Mesenchymal stem cell (in vitro differentiated cells and primary cell): ENCODE results near the gene SLC35E1.

Source experiments
- DNase-seq: peaks from one replicate; pipeline ENCODE4 v3.0.0-alpha.2; 2013
- H2AFZ ChIP-seq: one replicate; pipeline ENCODE4 v1.6.1; 2013; ENCODE audit warnings: low read depth, mild to moderate bottlenecking, control low read depth, inconsistent platforms, low read length, moderate library complexity
- H2AK5ac ChIP-seq: 2 replicates; pipeline ENCODE4 v1.6.1; 2013; ENCODE audit warnings: low read length, moderate library complexity, mild to moderate bottlenecking, inconsistent platforms; ENCODE audit not compliant: severe bottlenecking
- H2BK120ac ChIP-seq: one replicate; pipeline ENCODE4 v1.6.1; 2013; ENCODE audit warnings: low read depth, mild to moderate bottlenecking, inconsistent platforms, low read length, moderate library complexity
- H2BK12ac ChIP-seq, 2 experiments: one replicate each; pipeline ENCODE4 v1.6.1; 2013; ENCODE audit warnings: inconsistent platforms in 2 of 2, low read length in 2 of 2, mild to moderate bottlenecking in 2 of 2, moderate library complexity in 2 of 2, control low read depth in 1 of 2
- H2BK15ac ChIP-seq: one replicate; pipeline ENCODE4 v1.6.1; 2013; ENCODE audit warnings: mild to moderate bottlenecking, low read depth, inconsistent platforms; ENCODE audit not compliant: poor library complexity, severe bottlenecking
- H2BK5ac ChIP-seq: 2 replicates; pipeline ENCODE4 v1.6.1; 2013; ENCODE audit warnings: low read depth, mild to moderate bottlenecking, low read length, control low read depth, inconsistent platforms; ENCODE audit not compliant: poor library complexity, severe bottlenecking
- H3K14ac ChIP-seq, 2 experiments: one replicate each; pipeline ENCODE4 v1.6.1; 2013; ENCODE audit warnings: inconsistent platforms in 2 of 2, low read length in 2 of 2, control low read depth in 1 of 2, mild to moderate bottlenecking in 1 of 2, moderate library complexity in 1 of 2
- H3K18ac ChIP-seq, 2 experiments: one replicate each; pipeline ENCODE4 v1.6.1; 2013; ENCODE audit warnings: inconsistent platforms in 2 of 2, low read length in 2 of 2, control low read depth in 1 of 2, low read depth in 1 of 2, mild to moderate bottlenecking in 1 of 2
- H3K23ac ChIP-seq, 2 experiments: one replicate each; pipeline ENCODE4 v1.6.1; 2013; ENCODE audit warnings: inconsistent platforms in 2 of 2, low read length in 2 of 2, mild to moderate bottlenecking in 2 of 2, moderate library complexity in 2 of 2, control low read depth in 1 of 2
- H3K27ac ChIP-seq: 2 replicates; pipeline ENCODE4 v1.5.1; 2013; ENCODE audit warnings: mild to moderate bottlenecking, moderate library complexity, low read length, control low read depth, inconsistent platforms; ENCODE audit not compliant: poor library complexity, severe bottlenecking
- H3K27me3 ChIP-seq, 2 experiments: 2 replicates each; pipeline versions ENCODE4 v1.6.1 to v1.7.0; 2013; ENCODE audit warnings: low read length in 2 of 2, mild to moderate bottlenecking in 2 of 2, moderate library complexity in 2 of 2, control low read depth in 1 of 2, inconsistent platforms in 1 of 2; ENCODE audit not compliant: control insufficient read depth in 1 of 2, insufficient read depth in 1 of 2
- H3K36me3 ChIP-seq, 2 experiments: 2 replicates each; pipeline versions ENCODE4 v1.6.1 to v1.7.0; 2013; ENCODE audit warnings: low read length in 2 of 2, control low read depth in 1 of 2, inconsistent platforms in 1 of 2, low read depth in 1 of 2, mild to moderate bottlenecking in 1 of 2; ENCODE audit not compliant: insufficient read depth in 2 of 2, control insufficient read depth in 1 of 2
- H3K4ac ChIP-seq, 2 experiments: one replicate each; pipeline ENCODE4 v1.6.1; 2013; ENCODE audit warnings: inconsistent platforms in 2 of 2, low read length in 2 of 2, mild to moderate bottlenecking in 2 of 2, moderate library complexity in 2 of 2, control low read depth in 1 of 2, low read depth in 1 of 2
- H3K4me1 ChIP-seq: 2 replicates; pipeline ENCODE4 v1.6.1; 2013; ENCODE audit warnings: low read depth, low read length, control low read depth; ENCODE audit not compliant: control insufficient read depth, insufficient read depth
- H3K4me2 ChIP-seq: 2 replicates; pipeline ENCODE4 v1.6.1; 2013; ENCODE audit warnings: low read length, mild to moderate bottlenecking, inconsistent platforms; ENCODE audit not compliant: poor library complexity, severe bottlenecking
- H3K4me3 ChIP-seq, 2 experiments: 2 replicates each; pipeline versions ENCODE4 v1.5.1 to v1.7.0; 2013; ENCODE audit warnings: low read length in 2 of 2, mild to moderate bottlenecking in 2 of 2, control low read depth in 1 of 2, low read depth in 1 of 2; ENCODE audit not compliant: insufficient read depth in 1 of 2
- H3K79me1 ChIP-seq: replicated peaks from 2 replicates; pipeline ENCODE4 v1.6.1; 2013; ENCODE audit warnings: mild to moderate bottlenecking, control low read depth, low read length, inconsistent platforms; ENCODE audit not compliant: poor library complexity, severe bottlenecking
- H3K9ac ChIP-seq: 2 replicates; pipeline ENCODE4 v1.7.0; 2013; ENCODE audit warnings: mild to moderate bottlenecking, low read length, moderate library complexity
- H3K9me3 ChIP-seq: 2 replicates; pipeline ENCODE4 v1.7.0; 2013; ENCODE audit warnings: mild to moderate bottlenecking, low read length; ENCODE audit not compliant: control insufficient read depth
- H4K8ac ChIP-seq: one replicate; pipeline ENCODE4 v1.6.1; 2013; ENCODE audit warnings: inconsistent platforms, mild to moderate bottlenecking, low read length, moderate library complexity
- H4K91ac ChIP-seq: one replicate; pipeline ENCODE4 v1.6.1; 2013; ENCODE audit warnings: mild to moderate bottlenecking, low read length, inconsistent platforms
- WGBS: methylation state at CpG from one replicate; pipeline ENCODE4 v1.1.7; 2013; ENCODE audit warnings: mixed read lengths; 5-methylcytosine and 5-hydroxymethylcytosine counted together

Gene SLC35E1

GRCh38 chr19:16619457-16619856, 47.2 kb upstream of the SLC35E1 start:
- DNase-seq, result no peak
- Histone ChIP-seq H3K9ac (no peak overlapping the region), H3K4me1 (peaks cover 19% of the 10 kb centered on the region), H4K8ac (no peak overlapping the region), H3K18ac (no peak overlapping the region), H3K9me3 (no peaks in the 10 kb centered on the region), H3K27ac (no peak overlapping the region), H2BK5ac (no peak overlapping the region), H3K4me3 (no peak overlapping the region), H3K4me2 (no peak overlapping the region), H2AFZ (no peak overlapping the region), H3K27me3 (no peaks in the 10 kb centered on the region), H3K4ac (no peak overlapping the region), H3K79me1 (peaks cover 5% of the 10 kb centered on the region), H2AK5ac (no peak overlapping the region), H4K91ac (no peak overlapping the region), H2BK15ac (no peak overlapping the region), H3K23ac (no peak overlapping the region), H2BK12ac (no peak overlapping the region), H3K36me3 (peaks cover 14 to 17% of the 10 kb centered on the region in 2 experiments), H3K14ac (no peak overlapping the region), H2BK120ac (no peak overlapping the region)
- 96% methylated on average over 7 of the region's 7 CpGs for WGBS

- Histone ChIP-seq H3K27me3 (no peaks in the 10 kb centered on the region), H2BK12ac (no peak overlapping the region), H3K79me1 (peaks cover 7% of the 10 kb centered on the region), H3K14ac (no peak overlapping the region), H3K9ac (no peak overlapping the region), H3K23ac (no peak overlapping the region), H2BK5ac (no peak overlapping the region), H3K4ac (no peak overlapping the region), H3K4me1 (peaks cover 20% of the 10 kb centered on the region), H2AK5ac (no peak overlapping the region), H3K4me2 (no peak overlapping the region), H3K27ac (no peak overlapping the region), H3K36me3 (peaks cover 5 to 10% of the 10 kb centered on the region in 2 experiments), H4K91ac (no peak overlapping the region), H2AFZ (no peak overlapping the region), H3K9me3 (no peaks in the 10 kb centered on the region), H2BK15ac (no peak overlapping the region), H4K8ac (no peak overlapping the region), H2BK120ac (no peak overlapping the region), H3K18ac (no peak overlapping the region), H3K4me3 (no peak overlapping the region)
- 98% methylated on average over 7 of the region's 7 CpGs for whole genome bisulfite sequencing
- DNase-seq, result no peak
These were observed 46.0 kb upstream of the SLC35E1 start for GRCh38 chr19:16618248-16618647.

- no peak overlapping the region for H3K27ac ChIP-seq
- no peak overlapping the region for H3K4me3 ChIP-seq
- no peak overlapping the region for H2BK15ac ChIP-seq
- no peak overlapping the region for H4K8ac ChIP-seq
- no peaks in the 10 kb centered on the region for H3K27me3 ChIP-seq
- no peak overlapping the region for H3K9ac ChIP-seq
- H2BK120ac ChIP-seq, result no peak overlapping the region
- H3K79me1 ChIP-seq, result peaks cover 12% of the 10 kb centered on the region
- no peak overlapping the region for H2BK12ac ChIP-seq
- H3K23ac ChIP-seq, result no peak overlapping the region
- DNase-seq, result no peak
- H2AK5ac ChIP-seq, result no peak overlapping the region
- H2AFZ ChIP-seq, result no peak overlapping the region
- 43% methylated on average over 1 of the region's 1 CpG for WGBS
- H3K36me3 ChIP-seq, result no peaks in the 10 kb centered on the region
- H4K91ac ChIP-seq, result no peak overlapping the region
- H2BK5ac ChIP-seq, result no peak overlapping the region
- no peak overlapping the region for H3K4ac ChIP-seq
- peaks cover 21% of the 10 kb centered on the region for H3K4me1 ChIP-seq
- no peaks in the 10 kb centered on the region for H3K9me3 ChIP-seq
- H3K18ac ChIP-seq, result no peak overlapping the region
- no peak overlapping the region for H3K4me2 ChIP-seq
- no peak overlapping the region for H3K14ac ChIP-seq
These were observed 43.6 kb upstream of the SLC35E1 start for GRCh38 chr19:16615808-16616207.

- Histone ChIP-seq H3K18ac (no peak overlapping the region), H2AK5ac (no peak overlapping the region), H2BK12ac (no peak overlapping the region), H4K91ac (no peak overlapping the region), H3K79me1 (peaks cover 12% of the 10 kb centered on the region), H2AFZ (no peak overlapping the region), H4K8ac (no peak overlapping the region), H2BK5ac (no peak overlapping the region), H3K4me1 (peaks cover 17% of the 10 kb centered on the region), H3K9ac (no peak overlapping the region), H3K9me3 (no peaks in the 10 kb centered on the region), H3K14ac (no peak overlapping the region), H2BK15ac (no peak overlapping the region), H3K36me3 (no peaks in the 10 kb centered on the region), H2BK120ac (no peak overlapping the region), H3K4ac (peak overlapping the region in 1 of 2 experiments; percentile 54), H3K4me2 (no peak overlapping the region), H3K27me3 (no peaks in the 10 kb centered on the region), H3K27ac (no peak overlapping the region), H3K23ac (peak overlapping the region in 1 of 2 experiments; percentile 2), H3K4me3 (no peak overlapping the region)
- 59% methylated on average over 2 of the region's 2 CpGs for WGBS
- no peak for DNase-seq
These were observed 42.7 kb upstream of the SLC35E1 start for GRCh38 chr19:16614941-16615340.
